RCC 7860 (cell line): Measurements from ENCODE around the gene MEIOSIN.
"Not testable (repeated sequence)": the region's sequence is repeated elsewhere in the genome, so short reads cannot be mapped to it uniquely, and the experiment has no call there.

Experiments
- DNase-seq: peaks from one replicate; pipeline ENCODE4 v3.0.0-alpha.2; 2015; ENCODE audit warnings: low spot score
- FAIRE-seq: peaks from 2 replicates; lab custom pipeline; 2012; peaks lifted over from hg19 to GRCh38; lab: Jason Lieb, UNC

MEIOSIN gene

DNA sequence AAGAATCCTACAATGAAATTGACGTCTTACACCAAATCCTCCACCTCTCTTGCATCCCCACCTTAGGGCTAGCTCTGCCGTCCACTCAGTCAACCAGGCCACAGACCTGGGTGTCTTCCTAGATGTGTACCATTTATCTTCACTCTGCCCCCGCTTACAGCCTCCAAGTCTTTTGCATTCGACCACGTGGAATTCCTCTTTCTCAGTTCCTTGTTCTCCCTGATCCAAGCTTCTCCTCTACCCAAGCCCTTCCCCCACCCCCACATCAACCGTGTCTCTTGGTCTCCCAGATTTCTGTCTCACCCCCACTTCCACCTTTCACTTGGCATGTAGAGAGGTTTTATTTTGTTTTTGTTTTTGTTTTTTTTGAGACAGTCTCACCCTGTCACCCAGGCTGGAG lies 60.6 kb downstream of the MEIOSIN start:
- no peak for FAIRE-seq
- no peak for DNase-seq

GRCh38 chr19:45794627-45795026 lies 61.4 kb downstream of the MEIOSIN start:
- FAIRE-seq = no peak
- no peak for DNase-seq

- DNase-seq = peak; percentile 60
- FAIRE-seq = peak; percentile 46
These were observed 65.8 kb downstream of the MEIOSIN start for GRCh38 chr19:45798995-45799517.

GRCh38 chr19:45799541-45799940 lies 66.3 kb downstream of the MEIOSIN start:
- FAIRE-seq, DNase-seq: not testable (repeated sequence)

- peak; percentile 66 for FAIRE-seq
- peak; percentile 89 for DNase-seq
These were observed 66.9 kb downstream of the MEIOSIN start for GRCh38 chr19:45800070-45800553.

DNA sequence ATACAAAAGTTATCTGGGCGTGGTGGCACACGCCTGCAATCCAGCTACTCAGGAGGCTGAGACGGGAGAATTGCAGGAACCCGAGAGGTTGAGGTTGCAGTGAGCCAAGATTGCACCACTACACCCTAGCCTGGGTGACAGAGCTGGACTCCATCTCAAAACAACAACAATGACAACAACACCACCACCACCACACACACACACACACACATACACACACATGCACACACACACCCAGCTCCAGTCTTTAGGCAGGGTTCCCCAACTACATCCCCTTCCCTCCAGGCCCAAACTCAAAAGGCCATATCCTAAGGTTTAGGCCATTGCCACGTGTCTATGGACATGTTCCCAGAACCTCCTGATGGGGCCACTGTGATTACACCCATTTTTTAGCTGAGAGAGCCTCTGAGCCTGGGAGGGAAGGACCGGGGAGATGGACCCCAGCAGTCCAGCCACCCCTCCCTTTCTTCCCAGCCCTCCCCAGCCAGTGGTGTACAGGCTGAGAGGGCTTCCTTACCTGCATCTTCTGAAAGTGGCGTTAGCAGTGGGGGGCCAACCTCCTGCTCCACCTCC lies 68.5 kb downstream of the MEIOSIN start:
- FAIRE-seq (no peak), DNase-seq (no peak)

GRCh38 chr19:45804140-45804958 lies 71.1 kb downstream of the MEIOSIN start:
- DNase-seq (no peak), FAIRE-seq (no peak)

GRCh38 chr19:45804959-45805230 lies 71.7 kb downstream of the MEIOSIN start:
- FAIRE-seq (no peak), DNase-seq (no peak)

- DNase-seq = no peak
- FAIRE-seq = no peak
These were observed 72.5 kb downstream of the MEIOSIN start for GRCh38 chr19:45805719-45806118.

GRCh38 chr19:45809643-45810159 lies 76.5 kb downstream of the MEIOSIN start:
- FAIRE-seq (no peak), DNase-seq (peak; percentile 73)

DNA sequence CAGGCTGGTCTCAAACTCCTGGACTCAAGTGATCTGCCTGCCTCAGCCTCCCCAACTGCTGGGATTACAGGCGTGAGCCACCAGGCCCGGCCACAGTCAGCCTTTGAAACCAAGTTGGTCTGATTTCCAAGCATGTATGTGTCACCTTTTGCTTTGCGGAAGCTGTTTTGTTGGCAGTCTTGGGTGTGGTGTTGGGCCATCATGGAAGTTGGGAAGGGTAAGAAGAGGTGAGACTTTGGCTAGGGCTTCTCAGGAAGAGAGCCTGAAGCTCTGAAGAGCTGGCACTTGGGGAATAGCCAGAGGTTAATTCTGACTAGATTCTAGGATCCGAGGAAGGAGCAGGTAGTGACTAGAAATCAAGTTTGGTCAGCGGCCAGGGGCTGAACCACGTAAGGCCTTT lies 79.1 kb downstream of the MEIOSIN start:
- no peak for DNase-seq
- no peak for FAIRE-seq
